ENCODE data around the gene ZNF689. TPM values are rescaled to one million over a fixed set of nuclear protein-coding genes. Genes with fewer than 3 reads are reported as not detected.

Gene ZNF689
- total and polyA plus RNA-seq, 12 donors: 2.9 to 12.9 (median 9.1) TPM

DNA sequence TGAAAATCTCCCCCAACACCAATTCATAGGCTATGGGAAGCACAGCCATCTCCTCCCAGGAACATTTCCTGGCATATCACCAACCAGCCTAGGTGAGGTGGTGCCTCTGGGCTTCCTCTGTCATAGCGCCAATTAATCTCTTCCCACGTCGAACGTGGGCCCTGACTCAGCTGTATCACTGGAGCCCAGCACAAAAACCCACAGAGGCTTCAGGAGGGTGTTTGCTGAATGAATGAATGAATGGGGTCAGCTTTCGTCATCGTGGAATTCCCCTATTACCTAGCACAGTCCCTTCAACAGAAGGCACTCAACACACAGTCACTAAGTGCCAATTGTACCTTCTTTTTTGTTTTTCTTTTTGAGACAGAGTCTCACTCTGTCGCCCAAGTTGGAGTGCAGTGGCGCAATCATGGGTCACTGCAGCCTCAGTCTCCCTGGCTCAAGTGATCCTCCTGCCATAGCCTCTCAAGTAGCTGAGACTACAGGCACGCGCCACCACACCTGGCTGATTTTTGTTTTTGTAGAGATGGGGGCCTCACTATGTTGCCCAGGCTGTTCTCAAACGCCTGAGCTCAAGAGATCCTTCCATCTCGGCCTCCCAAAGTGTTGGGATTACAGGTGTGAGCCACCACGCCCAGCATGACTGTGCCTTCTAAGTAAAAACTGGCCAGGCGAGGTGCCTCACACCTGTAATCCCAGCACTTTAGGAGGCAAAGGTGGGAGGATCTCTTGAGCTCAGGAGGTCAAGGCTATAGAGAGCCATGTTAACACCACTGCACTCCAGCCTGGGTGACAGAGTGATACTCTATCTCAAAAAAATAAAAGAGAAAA, 42.8 kb downstream of the ZNF689 start:
- H3K27ac ChIP-seq: peak overlapping the region in 1 of 5 donors; percentile 43
- H3K27me3 ChIP-seq: no peaks in the 10 kb centered on the region
- no peak for TF ChIP-seq CTCF (IDR thresholded peaks at IDR 0.05)
- no peak for TF ChIP-seq POLR2A (IDR thresholded peaks at IDR 0.05)
- intact Hi-C loops (cut with DNase I): loop anchor here in 1 of 2 donors (10.0 kb wide), 1 partner anchor 47 kb away; the partner anchor contains the start of gene ZNF689
- H3K36me3 ChIP-seq (replicated peaks in 1 of 2): no peaks in the 10 kb centered on the region
- no peak overlapping the region for H3K4me3 ChIP-seq
- no peaks in the 10 kb centered on the region for H3K9me3 ChIP-seq (replicated peaks in 1 of 3)
- peaks cover 9 to 27% of the 10 kb centered on the region in 2 donors for H3K4me1 ChIP-seq (replicated peaks in 1 of 2)
- no peak for DNase-seq
- WGBS, 4 donors: 65 to 79% (median 75%) methylated on average over 10 to 14 of the region's 14 CpGs

DNA sequence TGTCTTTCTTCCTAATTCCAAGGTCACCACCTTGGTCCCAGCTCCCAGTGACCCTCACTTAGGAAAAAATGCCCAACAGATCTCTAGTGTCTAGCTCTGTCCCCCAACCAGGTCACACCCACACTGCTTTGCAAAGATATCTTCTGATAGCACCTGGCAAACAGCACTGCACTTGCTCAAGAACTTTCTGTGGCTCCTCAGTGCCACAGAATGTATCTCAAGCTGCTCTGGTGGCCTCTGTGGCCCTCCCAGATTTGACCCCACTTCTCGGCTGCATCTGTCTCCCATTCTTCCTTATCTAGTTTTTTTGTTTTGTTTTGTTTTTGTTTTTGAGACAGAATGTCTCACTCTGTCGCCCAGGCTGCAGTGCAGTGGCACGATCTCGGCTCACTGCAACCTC, 43.7 kb downstream of the ZNF689 start:
- Histone ChIP-seq H3K4me3 (no peak overlapping the region), H3K27me3 (no peaks in the 10 kb centered on the region), H3K9me3 (replicated peaks in 1 of 3) (no peaks in the 10 kb centered on the region), H3K4me1 (replicated peaks in 1 of 2) (peaks cover 6 to 24% of the 10 kb centered on the region in 2 donors), H3K36me3 (replicated peaks in 1 of 2) (no peaks in the 10 kb centered on the region), H3K27ac (no peak overlapping the region)
- 81 to 90% (median 87%) methylated on average over 4 of the region's 4 CpGs for WGBS, 4 donors
- DNase-seq: no peak
- TF ChIP-seq CTCF (IDR thresholded peaks at IDR 0.05): no peak
- no peak for TF ChIP-seq POLR2A (IDR thresholded peaks at IDR 0.05)
- intact Hi-C loops (cut with DNase I): loop anchor here in 1 of 2 donors (10.0 kb wide), 1 partner anchor 48 kb away; the partner anchor contains the start of gene ZNF689

GRCh38 chr16:30565984-30566383, 44.2 kb downstream of the ZNF689 start:
- TF ChIP-seq CTCF (IDR thresholded peaks at IDR 0.05): no peak
- TF ChIP-seq POLR2A (IDR thresholded peaks at IDR 0.05): no peak
- 62 to 65% (median 63%) methylated on average over 7 to 8 of the region's 8 CpGs for WGBS, 4 donors
- DNase-seq: no peak
- no peaks in the 10 kb centered on the region for H3K27me3 ChIP-seq
- no peak overlapping the region for H3K4me3 ChIP-seq
- H3K9me3 ChIP-seq (replicated peaks in 1 of 3): no peaks in the 10 kb centered on the region
- intact Hi-C loops (cut with DNase I): loop anchor here in 1 of 2 donors (10.0 kb wide), 1 partner anchor 49 kb away; the partner anchor contains the start of gene ZNF689
- H3K4me1 ChIP-seq (replicated peaks in 1 of 2): peaks cover 4 to 28% of the 10 kb centered on the region in 2 donors
- H3K27ac ChIP-seq: no peak overlapping the region
- H3K36me3 ChIP-seq (replicated peaks in 1 of 2): no peaks in the 10 kb centered on the region

DNA sequence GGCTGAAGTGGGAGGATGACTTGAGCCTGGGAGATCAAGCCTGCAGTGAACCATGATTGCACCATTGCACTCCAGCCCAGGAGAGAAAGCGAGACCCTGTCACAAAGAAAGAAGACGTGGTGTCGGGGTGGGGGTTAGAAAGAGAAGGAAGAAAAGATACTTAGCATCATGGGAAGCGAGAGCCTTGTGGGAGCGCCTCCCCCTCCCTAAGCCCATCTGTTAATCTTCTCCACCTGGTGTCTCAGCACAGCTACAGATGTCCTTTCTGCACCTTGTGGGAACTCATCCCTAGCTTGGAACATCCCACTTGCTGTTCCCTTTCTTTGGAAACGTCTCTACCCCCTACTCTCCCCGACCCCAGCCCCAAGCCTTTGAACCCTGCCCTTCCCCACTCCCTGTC, 44.7 kb downstream of the ZNF689 start:
- intact Hi-C loops (cut with DNase I): loop anchor here in 1 of 2 donors (10.0 kb wide), 1 partner anchor 49 kb away; the partner anchor contains the start of gene ZNF689

More for the DNA sequence above, 44.7 kb downstream of the ZNF689 start:
- Histone ChIP-seq H3K4me1 (replicated peaks in 1 of 2) (peaks cover 0 to 25% of the 10 kb centered on the region in 2 donors), H3K4me3 (no peak overlapping the region), H3K36me3 (replicated peaks in 1 of 2) (no peaks in the 10 kb centered on the region), H3K27ac (no peak overlapping the region), H3K27me3 (no peaks in the 10 kb centered on the region), H3K9me3 (replicated peaks in 1 of 3) (no peaks in the 10 kb centered on the region)
- TF ChIP-seq CTCF (IDR thresholded peaks at IDR 0.05): no peak
- no peak for TF ChIP-seq POLR2A (IDR thresholded peaks at IDR 0.05)
- WGBS, 4 donors: 68 to 72% (median 70%) methylated on average over 7 of the region's 7 CpGs
- no peak for DNase-seq

Measured in adrenal gland (tissue), 12 donors.